Activated CD4-positive, CD25-positive, alpha-beta regulatory T cell treated with anti-CD3 and anti-CD28 coated beads, Interleukin-2, amount 50 U/mL, for 16 hours (primary cell): ENCODE measurements around the gene ITCH.
"Not testable (repeated sequence)": the region's sequence is repeated elsewhere in the genome, so short reads cannot be mapped to it uniquely, and the experiment has no call there.

ENCODE experiments used
- DNase-seq: peaks from one replicate; pipeline ENCODE4 v3.0.0-alpha.2; 2020; ENCODE audit warnings: low read depth, low spot score

The ITCH gene

DNA sequence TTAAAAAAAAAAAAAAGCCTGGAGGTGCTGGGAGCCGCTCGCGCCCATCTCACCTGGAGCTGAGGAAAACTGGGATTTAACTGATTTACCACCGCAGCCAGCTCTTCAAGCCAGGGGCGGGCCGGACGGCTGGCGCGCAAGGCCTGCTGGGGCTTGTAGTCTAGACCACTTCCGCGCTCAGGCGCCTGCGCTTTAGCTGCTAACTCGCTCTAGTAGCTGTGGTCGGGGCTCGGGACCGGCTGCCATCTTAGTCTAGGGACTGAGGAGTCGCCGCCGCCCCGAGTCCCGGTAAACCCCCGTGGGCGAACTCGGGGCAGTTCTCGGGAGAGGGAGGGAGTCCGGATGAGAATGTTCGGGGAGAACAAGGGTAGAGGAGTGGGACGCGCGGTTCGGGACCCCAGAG is at the start of gene ITCH:
TSS of gene ITCH (plus strand) at position 212 of the 403 bp plus-strand sequence. CDS start 30,539 bp downstream, outside the sequence.
- peak; percentile 85 for DNase-seq

DNA sequence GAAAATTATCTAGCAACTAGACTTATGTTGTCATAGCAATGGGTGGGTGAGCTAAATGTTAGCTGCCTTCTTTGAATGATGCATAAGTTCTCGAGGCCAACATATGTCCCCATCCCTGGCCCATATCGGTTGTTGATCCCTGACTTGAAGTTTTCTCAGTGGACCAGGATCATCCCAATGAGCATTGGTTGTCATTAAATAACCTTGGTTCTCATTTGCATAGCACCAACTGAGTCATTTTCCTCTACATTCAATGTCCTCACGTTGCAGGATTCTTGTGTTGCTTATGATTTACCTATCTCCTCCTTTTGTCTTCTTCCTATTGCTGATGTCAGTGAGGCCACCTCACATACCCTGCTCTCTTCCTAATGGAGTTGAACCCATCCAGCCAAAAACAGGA is 47.8 kb upstream of the ITCH start:
- DNase-seq: no peak

DNA sequence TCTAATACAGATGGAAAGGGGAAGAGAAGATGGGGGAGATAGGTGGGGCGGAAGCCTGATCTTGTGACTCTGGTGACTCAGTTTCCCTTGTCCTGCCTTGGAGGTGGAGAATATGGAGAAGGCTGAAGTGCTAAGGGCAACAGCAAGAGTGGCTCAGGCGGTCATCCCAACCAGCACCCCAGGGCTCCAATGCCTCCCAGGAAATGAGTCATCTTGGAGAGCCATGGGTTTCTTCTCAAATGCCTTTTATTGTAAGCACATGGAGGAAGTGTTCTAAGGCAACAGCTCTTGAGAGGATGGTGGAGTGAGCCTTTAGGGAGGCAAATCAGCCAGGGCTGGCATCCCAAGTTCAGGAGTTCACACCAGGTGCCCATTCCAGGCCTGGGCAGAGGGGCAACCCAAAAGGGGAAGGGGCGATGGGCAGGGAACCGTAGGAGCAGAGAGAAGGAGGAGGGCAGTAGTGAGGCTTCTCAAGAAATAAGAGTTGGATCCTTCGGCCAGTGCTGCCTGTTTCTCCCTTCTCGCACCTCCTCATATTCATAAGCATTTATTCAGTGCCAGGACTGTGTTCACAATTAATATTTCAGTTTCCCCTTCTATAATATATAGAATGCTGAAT is 46.8 kb upstream of the ITCH start:
- DNase-seq: no peak

DNA sequence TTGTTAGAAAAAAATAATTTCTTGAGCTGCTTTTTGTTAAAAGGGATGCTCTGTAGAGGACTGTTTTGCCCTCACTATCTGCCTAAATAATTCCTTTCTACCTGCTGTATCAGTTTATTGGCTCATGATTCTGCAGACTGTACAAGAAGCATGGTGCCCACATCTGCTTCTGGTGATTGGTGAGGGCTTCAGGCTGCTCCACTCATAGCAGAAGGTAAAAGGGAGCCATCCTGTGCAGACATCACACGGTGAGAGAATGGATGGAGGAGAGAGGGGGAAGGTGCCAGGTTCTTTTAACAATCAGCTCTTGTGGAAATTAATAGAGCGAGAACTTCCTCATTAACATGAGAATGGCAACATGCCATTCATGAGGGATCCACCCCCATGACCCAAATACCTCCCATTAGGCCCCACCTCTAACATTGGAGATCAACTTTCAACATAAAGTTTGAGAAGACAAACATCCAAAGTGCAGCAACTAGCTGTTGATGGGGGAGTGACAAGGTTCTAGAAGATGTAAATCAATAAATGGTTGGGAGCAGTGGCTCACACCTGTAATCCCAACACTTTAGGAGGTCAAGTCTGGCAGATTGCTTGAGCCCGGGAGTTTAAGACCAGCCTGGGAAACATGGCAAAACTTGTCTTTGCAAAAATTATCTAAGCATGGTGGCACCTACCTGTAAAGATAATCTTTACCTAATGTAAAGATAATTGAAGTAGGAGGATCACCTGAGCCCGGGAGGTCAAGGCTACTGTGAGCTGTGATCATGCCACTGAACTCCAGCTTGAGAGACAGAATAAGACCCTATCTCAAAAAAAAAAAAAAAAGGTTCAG is 44.2 kb upstream of the ITCH start:
- DNase-seq: no peak

DNA sequence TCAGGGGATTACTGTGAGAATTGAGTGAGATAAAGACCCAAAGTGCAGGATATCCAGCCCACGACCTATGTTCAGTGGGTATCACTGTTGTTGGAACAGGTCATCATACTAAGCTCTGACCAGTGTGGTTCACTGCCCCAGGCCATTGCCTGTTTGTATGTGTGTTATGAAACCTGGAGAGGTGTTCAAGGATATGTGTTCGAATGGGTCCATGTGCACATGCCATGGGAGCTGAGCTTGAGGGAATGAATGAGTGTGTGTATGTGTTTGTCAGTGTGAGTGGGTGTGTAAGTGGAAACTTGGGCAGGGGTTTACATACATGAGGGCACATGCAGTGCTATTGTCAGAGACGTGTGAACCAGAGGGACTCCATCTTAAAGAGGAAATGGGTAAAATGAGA is 42.2 kb upstream of the ITCH start:
- no peak for DNase-seq

DNA sequence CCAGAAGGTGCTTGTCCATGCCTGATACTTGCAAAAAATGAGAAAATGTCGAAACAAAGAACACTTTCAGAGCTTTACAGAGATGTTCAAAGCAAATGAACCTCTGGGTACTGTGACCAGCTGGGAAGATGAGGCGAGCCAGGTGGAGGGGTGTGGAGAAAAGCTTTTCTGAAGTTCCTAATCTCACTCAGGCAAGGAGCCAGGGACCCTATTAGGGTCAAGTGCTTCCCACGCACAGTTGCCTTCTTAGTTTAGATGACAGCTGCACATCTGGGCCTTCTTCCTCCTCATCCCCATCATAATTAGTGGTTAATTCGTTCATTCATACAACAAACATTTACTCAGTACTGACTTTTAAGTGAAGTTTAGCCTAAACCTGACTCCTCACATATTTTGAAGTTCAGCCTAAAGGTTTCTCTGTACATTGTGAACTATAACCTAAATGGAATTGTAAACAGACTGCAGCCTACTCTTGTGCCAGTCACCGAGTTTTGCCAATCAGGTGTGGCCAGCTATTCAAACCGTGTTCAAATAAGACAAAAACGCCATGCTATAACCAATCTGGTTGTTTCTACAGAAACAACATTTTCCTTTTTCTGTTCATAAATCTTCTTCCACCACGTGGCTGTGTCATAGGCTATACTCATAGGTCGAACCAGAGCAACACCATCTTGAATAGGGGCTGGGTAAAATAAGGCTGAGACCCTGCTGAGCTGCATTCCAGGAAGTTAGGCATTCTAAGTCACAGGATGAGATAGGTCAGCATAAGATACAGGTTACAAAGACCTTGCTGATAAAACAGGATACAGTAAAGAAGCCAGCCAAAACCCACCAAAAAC is 40.6 kb upstream of the ITCH start:
- DNase-seq: no peak

DNA sequence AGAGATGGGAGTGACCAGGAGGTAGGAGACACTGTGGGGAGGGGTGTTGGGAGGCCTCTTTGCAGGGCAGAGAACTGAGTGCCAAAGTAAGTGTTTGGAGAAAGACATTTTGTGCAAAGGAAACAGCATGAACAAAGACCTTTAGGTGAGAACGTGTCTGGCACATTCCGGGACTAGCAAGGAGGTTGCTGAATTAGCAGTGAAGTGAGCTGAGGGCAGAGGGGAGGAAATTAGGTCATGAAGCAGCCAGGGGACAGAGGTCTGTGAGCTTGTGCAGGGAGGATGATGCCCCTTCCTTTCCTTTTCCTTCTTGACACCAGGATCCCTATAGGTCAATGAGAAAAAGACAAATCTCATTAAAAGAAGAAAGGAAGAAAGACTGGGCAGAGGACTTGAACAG is 38.5 kb upstream of the ITCH start:
- no peak for DNase-seq

DNA sequence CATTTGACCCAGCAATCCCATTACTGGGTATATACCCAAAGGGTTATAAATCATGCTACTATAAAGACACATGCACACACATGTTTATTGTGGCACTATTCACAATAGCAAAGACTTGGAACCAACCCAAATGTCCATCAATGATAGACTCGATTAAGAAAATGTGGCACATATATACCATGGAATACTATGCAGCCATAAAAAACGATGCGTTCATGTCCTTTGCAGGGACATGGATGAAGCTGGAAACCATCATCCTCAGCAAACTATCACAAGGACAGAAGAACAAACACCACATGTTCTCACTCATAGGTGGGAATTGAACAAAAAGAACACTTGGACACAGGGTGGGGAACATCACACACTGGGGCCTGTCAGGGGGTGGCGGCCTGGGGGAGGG is 34.9 kb upstream of the ITCH start:
- DNase-seq: not testable (repeated sequence)

DNA sequence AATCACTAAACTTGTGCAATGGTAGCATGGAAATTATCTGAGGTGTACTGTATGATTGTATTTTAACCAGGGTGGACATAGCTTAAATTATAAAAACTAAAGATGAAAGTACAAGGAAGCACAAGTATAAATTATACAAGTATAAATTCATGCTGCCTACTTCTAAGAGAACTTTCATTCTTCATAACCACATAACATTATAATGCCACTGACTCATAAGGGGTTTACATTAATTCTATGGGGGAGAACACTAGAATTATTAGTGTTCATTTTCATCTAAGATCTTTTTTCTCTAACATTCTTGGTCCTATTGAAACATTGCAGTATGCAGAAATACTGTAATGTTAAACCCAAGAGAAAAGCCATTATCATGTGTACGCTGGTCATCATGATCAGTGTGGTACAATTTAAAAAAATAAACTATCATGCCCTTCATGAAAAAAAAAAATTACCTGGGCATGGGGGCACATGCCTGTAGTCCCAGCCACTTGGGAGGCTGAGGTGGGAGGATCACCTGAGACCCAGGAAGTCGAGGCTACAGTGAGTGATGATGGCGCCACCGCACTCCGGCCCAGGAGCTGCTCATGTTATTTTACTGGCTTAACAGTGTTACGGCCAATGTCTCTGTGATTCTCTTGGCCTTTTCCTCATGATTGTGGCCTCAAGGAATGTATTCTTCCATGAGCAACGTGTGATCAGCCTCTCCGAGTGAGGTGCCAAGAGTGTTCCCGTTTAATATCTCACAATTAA is 34.0 kb upstream of the ITCH start:
- DNase-seq: no peak

DNA sequence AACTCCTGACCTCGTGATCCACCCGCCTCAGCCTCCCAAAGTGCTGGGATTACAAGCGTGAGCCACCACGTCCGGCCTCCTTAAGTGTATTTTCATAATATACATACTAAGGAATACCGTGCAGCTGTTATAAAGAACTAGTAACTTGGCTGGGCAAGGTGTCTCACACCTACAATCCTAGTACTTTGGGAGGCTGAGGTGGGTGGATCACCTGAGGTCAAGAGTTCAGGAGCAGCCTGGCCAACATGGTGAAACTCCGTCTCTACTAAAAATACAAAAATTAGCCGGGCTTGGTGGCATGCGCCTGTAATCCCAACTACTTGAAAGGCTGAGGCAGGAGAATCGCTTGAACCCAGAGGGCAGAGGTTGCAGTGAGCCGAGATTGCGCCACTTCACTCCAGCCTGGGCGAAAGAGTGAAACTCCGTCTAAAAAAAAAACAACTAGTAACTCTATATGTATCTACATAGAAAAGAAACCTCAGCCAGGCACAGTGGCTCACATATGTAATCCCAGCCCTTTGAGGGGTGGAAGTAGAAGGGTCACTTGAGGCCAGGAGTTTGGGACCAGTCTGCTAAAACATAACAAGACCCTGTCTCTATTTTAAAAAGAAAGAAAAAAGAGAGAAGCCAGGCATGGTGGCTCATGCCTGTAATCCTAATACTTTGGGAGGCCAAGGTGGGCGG is 32.1 kb upstream of the ITCH start:
- DNase-seq: not testable (repeated sequence)

DNA sequence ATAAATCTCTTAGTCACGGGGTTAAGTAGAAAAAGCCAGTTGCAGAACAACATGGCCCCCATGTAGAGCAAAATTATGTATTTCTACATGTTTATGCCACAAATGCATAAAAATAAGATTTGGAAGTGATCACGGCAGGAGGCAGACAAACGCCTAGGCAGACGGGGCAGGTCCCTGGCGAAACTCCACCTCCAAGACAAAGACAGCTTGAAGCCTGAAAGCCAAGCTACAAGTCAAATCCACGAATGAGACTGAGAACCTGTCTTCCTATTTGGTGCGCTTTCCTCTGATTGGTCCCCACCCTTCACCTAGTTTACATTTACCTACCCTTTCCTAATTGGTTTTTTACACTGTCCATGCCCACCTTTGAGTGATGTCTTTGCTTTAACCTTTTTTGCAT is 31.2 kb upstream of the ITCH start:
- no peak for DNase-seq

DNA sequence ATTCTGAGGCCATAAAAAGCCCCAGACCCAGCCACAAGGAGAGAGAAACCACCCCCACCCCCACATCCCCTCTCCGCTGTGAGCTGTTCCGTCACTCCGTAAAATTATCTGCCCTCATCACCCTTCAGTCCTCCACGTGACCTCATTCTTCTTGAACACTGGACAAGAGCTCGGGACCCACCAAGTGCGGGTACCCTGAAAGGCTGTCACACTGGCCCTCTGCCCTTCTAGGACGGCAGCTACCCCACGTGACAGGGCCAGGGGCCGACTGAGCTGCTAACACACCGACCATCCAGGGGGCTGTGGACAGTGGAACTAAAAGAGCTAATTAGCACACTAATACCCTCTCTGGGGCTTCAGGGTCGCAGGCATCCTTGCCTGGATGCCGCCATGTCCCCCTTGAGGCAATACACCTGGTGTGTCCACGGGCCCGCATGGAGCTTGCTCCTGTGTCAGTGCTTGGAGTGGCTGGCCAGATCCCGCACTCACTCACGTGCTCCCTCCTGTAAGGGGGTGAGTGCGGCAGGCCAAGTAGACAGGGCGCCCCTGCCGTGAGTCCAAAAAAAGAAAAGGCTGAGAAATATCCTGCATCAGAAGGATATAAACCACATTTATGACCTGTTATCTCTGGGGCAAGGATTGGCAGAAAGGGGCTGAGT is 30.7 kb upstream of the ITCH start:
- no peak for DNase-seq

DNA sequence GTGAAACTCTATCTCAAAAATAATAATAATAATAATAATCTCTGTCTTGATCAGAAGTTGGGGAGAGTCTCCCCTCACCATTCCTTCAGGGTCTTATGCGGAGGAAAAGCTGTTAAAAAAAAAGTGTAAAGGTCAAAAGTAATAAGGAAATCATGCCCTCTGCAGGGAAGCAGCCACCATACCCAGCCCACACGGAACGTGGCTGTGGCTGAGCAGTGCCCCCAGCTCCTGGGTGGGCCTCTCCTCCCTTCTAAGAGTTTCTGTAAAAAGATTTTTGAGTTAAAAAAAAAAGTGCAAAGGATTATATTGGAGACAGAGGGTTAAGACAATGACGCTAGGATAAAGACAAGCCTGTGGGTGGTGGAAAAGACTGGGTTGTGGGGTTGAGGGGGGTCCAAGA is 29.3 kb upstream of the ITCH start:
- DNase-seq: no peak

DNA sequence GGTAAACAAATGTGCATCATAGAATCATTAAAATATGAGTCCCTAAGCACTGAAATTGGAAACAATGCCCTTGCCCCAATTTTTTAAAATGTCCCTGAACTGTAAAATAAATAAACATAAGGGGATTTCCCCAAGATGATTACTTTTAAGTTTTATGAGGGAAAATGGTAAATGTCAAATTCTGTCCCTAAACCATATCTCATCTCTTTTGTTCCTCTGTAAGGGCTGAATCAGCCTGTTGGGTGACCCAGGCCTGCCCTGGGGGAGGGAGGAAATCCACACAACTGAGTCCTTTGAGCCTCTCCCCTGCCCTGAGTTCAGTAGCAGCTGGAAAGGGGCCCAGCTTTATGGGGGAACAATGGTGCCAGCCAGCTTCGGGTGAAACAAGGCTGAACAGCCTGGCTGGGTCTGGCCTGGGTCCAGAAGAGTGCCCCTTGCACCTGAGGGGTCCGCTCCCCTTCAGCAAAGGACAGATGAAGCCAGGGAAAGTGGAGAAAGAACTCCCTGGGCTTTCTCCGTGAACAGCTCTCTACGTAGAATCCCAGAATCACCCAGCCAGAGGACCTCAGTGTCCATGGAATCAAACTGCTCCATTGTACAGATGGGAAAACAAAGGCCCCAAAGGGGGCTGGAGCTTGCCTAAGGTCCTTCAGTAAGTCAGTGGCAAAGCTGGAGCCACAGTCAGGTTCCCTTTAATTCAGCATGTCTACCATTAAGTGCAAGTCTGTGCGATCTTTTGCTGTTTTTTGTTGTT is 28.2 kb upstream of the ITCH start:
- DNase-seq: no peak

DNA sequence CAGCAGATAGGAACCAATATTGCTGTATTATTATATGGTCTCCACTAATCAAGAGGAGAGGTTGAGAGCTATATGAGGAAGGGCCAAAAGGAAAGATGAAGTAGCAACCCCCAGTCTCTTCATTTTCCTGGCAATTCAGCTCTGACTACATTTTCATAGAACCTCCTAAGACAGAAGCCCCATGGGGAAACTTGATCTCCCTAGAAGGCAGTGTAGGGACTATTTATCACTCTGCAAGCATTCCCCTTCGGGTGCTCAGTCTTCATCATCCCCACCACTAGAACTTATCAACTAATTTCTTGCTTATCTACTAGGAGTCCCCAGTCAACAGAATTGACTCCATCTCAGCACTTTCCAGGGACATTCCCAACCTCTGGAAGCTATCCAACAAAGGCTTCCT is 25.5 kb upstream of the ITCH start:
- DNase-seq: no peak

DNA sequence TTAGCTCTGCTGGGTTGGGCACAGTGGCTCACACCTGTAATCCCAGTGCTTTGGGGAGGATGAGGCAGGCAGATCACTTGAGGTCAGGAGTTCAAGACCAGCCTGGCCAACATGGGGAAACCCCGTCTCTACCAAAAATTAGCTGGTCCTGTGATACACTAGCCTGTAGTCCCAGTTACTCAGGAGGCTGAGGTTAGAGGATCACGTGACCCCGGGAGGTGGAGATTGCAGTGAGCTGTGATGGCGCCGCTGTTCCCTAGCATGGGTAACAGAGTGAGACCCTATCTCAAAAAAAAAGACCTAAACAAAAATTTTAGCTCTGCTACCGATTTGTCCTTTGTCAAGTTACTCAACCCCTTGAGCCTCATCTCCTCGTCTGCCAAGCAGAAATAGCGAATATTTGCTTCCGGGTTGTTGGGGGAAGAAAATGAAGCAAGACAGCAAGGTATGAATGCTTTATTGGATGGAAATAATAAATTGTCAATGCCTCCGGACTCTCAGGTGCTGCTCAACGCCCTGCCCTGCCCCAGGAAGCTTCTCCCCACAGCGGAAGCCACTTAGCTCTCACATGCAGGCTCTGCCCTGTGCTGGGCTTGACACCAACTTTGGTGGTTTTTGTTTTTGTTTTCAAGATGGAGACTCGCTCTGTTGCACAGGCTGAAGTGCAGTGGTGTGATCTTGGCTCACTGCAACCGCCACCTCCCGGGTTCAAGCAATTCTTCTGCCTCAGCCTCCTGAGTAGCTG is 24.9 kb upstream of the ITCH start:
- DNase-seq: no peak

DNA sequence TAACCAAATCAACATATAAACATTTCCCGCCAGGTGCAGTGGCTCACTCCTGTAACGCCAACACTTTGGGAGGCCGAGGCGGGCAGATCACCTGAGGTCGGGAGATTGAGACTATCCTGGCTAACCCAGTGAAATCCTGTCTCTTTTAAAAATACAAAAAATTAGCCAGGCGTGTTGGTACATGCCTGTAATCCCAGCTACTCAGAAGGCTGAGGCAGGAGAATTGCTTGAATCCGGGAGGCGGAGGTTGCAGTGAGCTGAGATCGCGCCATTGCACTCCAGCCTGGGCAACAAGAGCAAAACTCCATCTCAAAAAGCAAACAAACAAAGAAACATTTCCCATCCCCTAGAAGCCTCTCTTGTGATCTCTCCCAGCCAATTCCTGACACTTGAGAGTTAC is 22.3 kb upstream of the ITCH start:
- DNase-seq: not testable (repeated sequence)

DNA sequence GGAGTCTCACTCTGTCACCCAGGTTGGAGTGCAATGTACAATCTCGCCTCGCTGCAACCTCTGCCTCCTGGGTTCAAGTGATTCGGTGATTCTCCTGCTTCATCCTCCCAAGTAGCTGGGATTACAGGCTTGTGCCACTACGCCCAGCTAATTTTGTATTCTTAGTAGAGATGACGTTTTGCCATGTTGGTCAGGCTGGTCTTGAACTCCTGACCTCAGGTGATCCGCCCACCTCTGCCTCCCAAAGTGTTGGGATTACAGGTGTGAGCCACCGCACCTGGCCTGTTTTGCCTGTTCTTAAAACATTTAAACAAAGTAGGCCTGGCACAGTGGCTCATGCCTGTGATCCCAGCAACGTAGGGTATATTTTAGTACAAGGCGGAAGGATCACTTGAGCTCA is 21.9 kb upstream of the ITCH start:
- DNase-seq: not testable (repeated sequence)
